OCI-LY7 (cell line): Measurements from ENCODE around the gene ARHGEF18. TPM values are rescaled to one million over a fixed set of nuclear protein-coding genes. Genes with fewer than 3 reads are reported as not detected.

Source experiments
- BruUV-seq: library from RNA; stranded (reverse); fragments of 400-500 nt; replicated peaks from 2 replicates; lab custom pipeline; 2021; lab: Mats Ljungman, UMichigan
- CTCF ChIA-PET: fragments of 300-600 bp; sonication (Branson Sonifier 250); formaldehyde crosslinking; loops from one replicate; lab custom pipeline; 2022; ENCODE audit warnings: antibody characterized with exemption; ENCODE audit not compliant: unreplicated experiment; lab: Charles Lee
- POLR2A ChIA-PET: fragments of 300-600 bp; sonication (Branson Sonifier 250); formaldehyde crosslinking; loops from one replicate; lab custom pipeline; 2022; ENCODE audit warnings: antibody characterized with exemption; lab: Charles Lee
- DNase-seq: peaks from one replicate; pipeline ENCODE4 v3.0.0-alpha.2; 2015; ENCODE audit warnings: low spot score
- H2AFZ ChIP-seq: fragments of 200-600 bp; sonication (generic), shearing (Covaris generic); 2 replicates; pipeline ENCODE4 v1.6.1; 2014; ENCODE audit warnings: mild to moderate bottlenecking, antibody characterized with exemption, low read length, moderate library complexity
- H3K27ac ChIP-seq: fragments of 200-600 bp; sonication (generic); 2 replicates; pipeline ENCODE4 v1.5.1; 2014; ENCODE audit warnings: mixed run types, low read depth, mild to moderate bottlenecking, moderate library complexity, low read length, inconsistent platforms; ENCODE audit not compliant: poor library complexity, severe bottlenecking
- H3K36me3 ChIP-seq: fragments of 200-600 bp; sonication (generic); 2 replicates; pipeline ENCODE4 v1.6.1; 2014; ENCODE audit warnings: mild to moderate bottlenecking, antibody characterized with exemption, low read length, moderate library complexity, mixed read lengths; ENCODE audit not compliant: insufficient read depth
- H3K4me1 ChIP-seq: fragments of 200-600 bp; sonication (generic); 2 replicates; pipeline ENCODE4 v1.5.1; 2014; ENCODE audit warnings: mild to moderate bottlenecking, low read length; ENCODE audit not compliant: insufficient read depth, poor library complexity, severe bottlenecking
- H3K4me2 ChIP-seq: fragments of 200-600 bp; sonication (generic); 2 replicates; pipeline ENCODE4 v1.6.1; 2014; ENCODE audit warnings: mild to moderate bottlenecking, low read length
- H3K4me3 ChIP-seq: fragments of 200-600 bp; sonication (generic); 2 replicates; pipeline ENCODE4 v1.5.1; 2014; ENCODE audit warnings: mild to moderate bottlenecking, low read depth, low read length; ENCODE audit not compliant: poor library complexity, severe bottlenecking
- H3K79me2 ChIP-seq: fragments of 200-600 bp; sonication (generic); 2 replicates; pipeline ENCODE4 v1.6.1; 2016; ENCODE audit warnings: low read depth, mild to moderate bottlenecking, low read length, moderate library complexity, mixed read lengths; ENCODE audit not compliant: insufficient read depth
- H3K9me2 ChIP-seq: fragments of 200-600 bp; sonication (generic); 2 replicates; pipeline ENCODE4 v1.6.1; 2016; ENCODE audit warnings: mild to moderate bottlenecking, low read length, mixed read lengths; ENCODE audit not compliant: insufficient read depth
- H3K9me3 ChIP-seq: fragments of 200-600 bp; sonication (generic); 2 replicates; pipeline ENCODE4 v1.6.1; 2014; ENCODE audit warnings: mild to moderate bottlenecking, mixed run types, low read length, mixed read lengths
- H4K20me1 ChIP-seq: fragments of 200-600 bp; sonication (generic); 2 replicates; pipeline ENCODE4 v1.6.1; 2014; ENCODE audit warnings: mild to moderate bottlenecking, antibody characterized with exemption, low read length, moderate library complexity, mixed read lengths; ENCODE audit not compliant: insufficient read depth
- CTCF ChIP-seq: fragments of 200-600 bp; sonication (generic); conservative IDR thresholded peaks from 2 replicates; pipeline ENCODE4 v1.5.1; 2014; ENCODE audit warnings: mild to moderate bottlenecking, antibody characterized with exemption, low read length, moderate library complexity, mixed read lengths
- EZH2phosphoT487 ChIP-seq: fragments of 200-600 bp; sonication (generic); IDR thresholded peaks from 2 replicates; pipeline ENCODE4 v1.6.1; 2018; ENCODE audit warnings: low read depth, borderline replicate concordance, mild to moderate bottlenecking, mixed run types, antibody characterized with exemption, low read length, moderate library complexity, mixed read lengths
- intact Hi-C: fragments of 100-400 bp; cut with micrococcal nuclease; formaldehyde crosslinking; loops from one replicate; pipeline ENCODE4 v1.10.0; 2022; ENCODE audit not compliant: unreplicated experiment
- total RNA-seq, 2 experiments: library from RNA; depleted of rRNA in 1 of 2; stranded (reverse); fragments of >200 nt in 1 of 2; shearing (Covaris generic) in 1 of 2; gene quantifications; 2 replicates each; pipeline ENCODE4 v1.2.3, GENCODE V29; 2014 to 2022

The ARHGEF18 gene
- total RNA-seq, 2 experiments from 2014 or later, result 48.1 to 55.2 TPM

DNA sequence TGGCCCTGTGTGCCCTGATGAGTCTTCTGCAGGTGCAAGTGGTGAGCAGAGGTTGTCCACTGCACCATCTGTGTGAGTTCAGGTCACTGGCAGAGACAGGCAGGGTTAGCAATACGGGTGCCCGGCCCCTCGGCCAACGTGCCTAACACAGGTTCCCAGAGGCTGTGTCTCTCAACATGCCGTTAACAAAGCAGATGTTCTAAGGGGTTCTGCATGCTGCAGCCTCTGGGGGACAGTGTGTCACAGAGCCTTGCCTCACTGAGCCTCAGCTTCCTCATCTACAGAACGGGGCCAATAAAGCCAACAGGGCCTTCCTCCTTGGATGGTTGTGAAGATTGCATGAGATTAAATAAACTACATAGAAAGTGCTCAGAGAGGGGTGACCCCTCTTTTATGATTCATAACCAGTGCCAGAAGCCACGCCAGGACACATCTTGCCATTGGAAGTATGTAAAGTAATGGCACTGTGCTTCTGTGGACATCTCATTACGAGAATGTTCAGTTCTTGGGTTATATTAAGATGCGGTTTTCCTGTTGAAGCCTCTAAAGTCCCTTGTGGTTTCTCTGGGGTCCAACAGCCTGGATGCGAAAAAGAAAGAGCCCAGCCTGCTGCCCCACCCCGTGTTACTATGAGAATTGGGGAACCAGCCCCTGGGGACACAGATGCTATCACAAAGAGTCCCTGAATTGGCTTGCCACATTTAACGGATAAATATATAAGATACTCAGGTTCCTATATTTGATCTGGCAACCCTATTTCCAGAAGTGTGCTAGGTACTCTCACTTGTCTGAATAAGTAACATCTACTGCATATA lies 11.2 kb upstream of the ARHGEF18 start:
- Histone ChIP-seq H2AFZ (peak overlapping the region; percentile 8; the same call in 1 of the 2 replicates), H4K20me1 (no peaks in the 10 kb centered on the region), H3K79me2 (no peaks in the 10 kb centered on the region), H3K27ac (peak overlapping the region; percentile 96), H3K4me1 (peaks cover 97% of the 10 kb centered on the region), H3K9me2 (no peaks in the 10 kb centered on the region), H3K4me2 (peak overlapping the region; percentile 62), H3K4me3 (peak overlapping the region; percentile 41), H3K36me3 (no peaks in the 10 kb centered on the region), H3K9me3 (no peaks in the 10 kb centered on the region)
- intact Hi-C loops, result loop anchor here (1.0 kb wide), 2 partner anchors 9 to 44 kb away; no protein-coding TSS in a partner anchor
- POLR2A ChIA-PET, result interaction anchor here (0.7 to 1.3 kb wide), 4 partner anchors 7 to 1080 kb away, joined by 3 to 5 read pairs (median 4); partner anchors contain the start of gene ARHGEF18
- peak; percentile 98 for DNase-seq
- TF ChIP-seq CTCF (peak; percentile 68), EZH2phosphoT487 (no peak)
- CTCF ChIA-PET, result interaction anchor here (1.2 kb wide), 1 partner anchor 11 kb away, joined by 3 read pairs; no protein-coding TSS in a partner anchor
- BruUV-seq, result no TSS peak

GRCh38 chr19:7340959-7341837 lies 7.5 kb upstream of the ARHGEF18 start:
- no peaks in the 10 kb centered on the region for H3K9me3 ChIP-seq
- intact Hi-C loops, result loop anchor here (1.0 to 10.0 kb wide), 8 partner anchors 13 to 479 kb away; partner anchors contain the start of genes INSR and PNPLA6
- peak overlapping the region; percentile 17 for H3K4me3 ChIP-seq
- peak overlapping the region; percentile 96 for H3K27ac ChIP-seq
- peaks cover 95% of the 10 kb centered on the region for H3K4me1 ChIP-seq
- no peaks in the 10 kb centered on the region for H3K36me3 ChIP-seq
- BruUV-seq, result no TSS peak
- H4K20me1 ChIP-seq, result no peaks in the 10 kb centered on the region
- no peaks in the 10 kb centered on the region for H3K79me2 ChIP-seq
- ChIA-PET POLR2A (interaction anchor here (0.7 to 2.7 kb wide), 6 partner anchors 8 to 272 kb away, joined by 3 to 18 read pairs (median 4); partner anchors contain the start of genes ARHGEF18 and ZNF557), CTCF (interaction anchor here (0.7 to 1.4 kb wide), 3 partner anchors 8 to 14 kb away, joined by 3 to 5 read pairs (median 4); no protein-coding TSS in a partner anchor)
- DNase-seq, result peak; percentile 94
- peak overlapping the region; percentile 92 for H2AFZ ChIP-seq
- H3K9me2 ChIP-seq, result no peaks in the 10 kb centered on the region
- no peak for TF ChIP-seq EZH2phosphoT487
- TF ChIP-seq CTCF, result peak; percentile 96
- H3K4me2 ChIP-seq, result peak overlapping the region; percentile 77
